Neutrophil (primary cell): Measurements from ENCODE around the gene PLB1.
A peak's percentile ranks its signal among the peaks of the same experiment; 100 is the strongest.

Experiments
- H3K27ac ChIP-seq: fragments of 200-600 bp; sonication (generic); 2 replicates; pipeline ENCODE4 v1.5.1; 2016; ENCODE audit warnings: mild to moderate bottlenecking, moderate library complexity
- H3K27me3 ChIP-seq: fragments of 200-600 bp; sonication (generic); 2 replicates; pipeline ENCODE4 v1.6.0; 2016; ENCODE audit warnings: mild to moderate bottlenecking
- H3K36me3 ChIP-seq: fragments of 200-600 bp; sonication (generic); 2 replicates; pipeline ENCODE4 v1.5.1; 2017
- H3K4me1 ChIP-seq, 2 experiments: fragments of 200-600 bp in 1 of 2; sonication (generic) in 1 of 2; 1 replicate in 1 of 2; 2 replicates in 1 of 2; pipeline versions ENCODE4 v1.5.1 to v1.6.1; 2013 to 2016; ENCODE audit warnings: low read depth in 1 of 2, low read length in 1 of 2, mild to moderate bottlenecking in 1 of 2, moderate library complexity in 1 of 2; ENCODE audit not compliant: control insufficient read depth in 1 of 2, insufficient read depth in 1 of 2
- H3K4me3 ChIP-seq, 2 experiments: fragments of 200-600 bp in 1 of 2; sonication (generic) in 1 of 2; 1 replicate in 1 of 2; 2 replicates in 1 of 2; pipeline ENCODE4 v1.5.1; 2013 to 2016; ENCODE audit warnings: low read depth in 1 of 2, low read length in 1 of 2, mild to moderate bottlenecking in 1 of 2, moderate library complexity in 1 of 2
- H3K9me3 ChIP-seq: fragments of 200-600 bp; sonication (generic); 2 replicates; pipeline ENCODE4 v1.5.1; 2016
- TF ChIP-seq, protein P1 (sequence below): fragments of 200-600 bp; sonication (generic); IDR thresholded peaks from 2 replicates; pipeline ENCODE4 v1.5.1; 2016; ENCODE audit warnings: antibody characterized with exemption

PLB1 gene

DNA sequence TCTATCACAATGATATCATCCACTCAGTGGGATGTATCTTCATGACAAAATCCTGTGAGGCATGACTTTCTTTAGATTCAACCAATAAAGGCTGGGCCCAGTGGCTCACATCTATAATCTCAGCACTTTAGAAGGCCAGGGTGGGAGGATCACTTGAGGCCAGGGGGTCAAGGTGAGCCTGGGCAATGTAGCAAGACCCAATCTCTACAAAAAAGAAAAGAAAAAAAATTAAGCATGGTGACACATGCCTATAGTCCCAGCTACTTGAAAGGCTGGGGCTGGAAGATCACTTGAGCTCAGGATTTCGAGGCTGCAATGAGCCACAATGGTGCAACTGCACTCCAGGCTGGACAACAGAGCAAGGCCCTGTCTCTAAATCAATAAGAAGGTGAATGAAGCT, 68.0 kb downstream of the PLB1 start:
- Histone ChIP-seq H3K4me1 (peaks cover 11% of the 10 kb centered on the region in 2 experiments), H3K36me3 (no peaks in the 10 kb centered on the region), H3K9me3 (no peaks in the 10 kb centered on the region), H3K4me3 (no peak overlapping the region), H3K27me3 (no peaks in the 10 kb centered on the region), H3K27ac (no peak overlapping the region)
- TF ChIP-seq, protein P1, sequence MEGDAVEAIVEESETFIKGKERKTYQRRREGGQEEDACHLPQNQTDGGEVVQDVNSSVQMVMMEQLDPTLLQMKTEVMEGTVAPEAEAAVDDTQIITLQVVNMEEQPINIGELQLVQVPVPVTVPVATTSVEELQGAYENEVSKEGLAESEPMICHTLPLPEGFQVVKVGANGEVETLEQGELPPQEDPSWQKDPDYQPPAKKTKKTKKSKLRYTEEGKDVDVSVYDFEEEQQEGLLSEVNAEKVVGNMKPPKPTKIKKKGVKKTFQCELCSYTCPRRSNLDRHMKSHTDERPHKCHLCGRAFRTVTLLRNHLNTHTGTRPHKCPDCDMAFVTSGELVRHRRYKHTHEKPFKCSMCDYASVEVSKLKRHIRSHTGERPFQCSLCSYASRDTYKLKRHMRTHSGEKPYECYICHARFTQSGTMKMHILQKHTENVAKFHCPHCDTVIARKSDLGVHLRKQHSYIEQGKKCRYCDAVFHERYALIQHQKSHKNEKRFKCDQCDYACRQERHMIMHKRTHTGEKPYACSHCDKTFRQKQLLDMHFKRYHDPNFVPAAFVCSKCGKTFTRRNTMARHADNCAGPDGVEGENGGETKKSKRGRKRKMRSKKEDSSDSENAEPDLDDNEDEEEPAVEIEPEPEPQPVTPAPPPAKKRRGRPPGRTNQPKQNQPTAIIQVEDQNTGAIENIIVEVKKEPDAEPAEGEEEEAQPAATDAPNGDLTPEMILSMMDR = no peak

DNA sequence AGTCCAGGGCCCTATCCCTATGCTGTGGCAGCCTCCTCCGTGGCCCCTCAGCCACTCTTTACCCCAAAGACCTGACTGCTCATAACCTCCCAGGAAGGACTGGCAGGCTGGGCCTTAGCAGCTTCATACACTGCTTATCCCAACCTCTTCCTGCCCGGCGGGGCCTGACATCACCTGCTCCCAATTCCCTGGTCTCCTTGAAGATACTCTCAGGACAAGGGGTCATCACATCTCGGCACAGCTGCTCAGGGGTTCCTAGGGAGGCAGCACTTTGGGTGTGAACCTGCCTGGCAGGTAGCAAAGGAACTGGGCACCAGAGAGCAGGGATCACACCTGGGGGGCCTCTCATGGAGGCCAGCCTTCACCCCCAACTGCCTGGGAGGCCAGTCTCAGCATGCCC, 68.5 kb downstream of the PLB1 start:
- Histone ChIP-seq H3K4me3 (no peak overlapping the region), H3K9me3 (no peaks in the 10 kb centered on the region), H3K36me3 (no peaks in the 10 kb centered on the region), H3K4me1 (peaks cover 11% of the 10 kb centered on the region in 2 experiments), H3K27me3 (no peaks in the 10 kb centered on the region), H3K27ac (no peak overlapping the region)
- TF ChIP-seq, protein P1 = no peak

DNA sequence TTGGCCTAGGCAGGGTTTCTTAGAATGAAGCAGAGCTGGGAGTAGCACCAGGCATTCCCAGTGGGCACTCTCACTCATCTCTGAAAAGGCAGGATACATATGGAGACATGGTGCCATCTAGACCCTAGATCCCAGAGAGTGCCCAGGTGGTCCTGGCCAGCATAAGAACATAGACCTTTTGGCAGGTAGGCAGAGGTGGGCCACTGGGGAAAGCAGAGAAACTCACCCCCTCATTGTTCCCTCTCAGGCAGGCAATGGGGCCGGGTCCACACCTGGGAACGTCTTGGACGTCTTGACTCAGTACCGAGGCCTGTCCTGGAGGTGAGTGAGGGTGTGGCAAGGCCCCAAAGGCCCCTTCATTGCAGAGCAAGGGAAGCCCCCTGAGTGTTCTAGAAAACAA, 69.2 kb downstream of the PLB1 start:
- H3K9me3 ChIP-seq = no peaks in the 10 kb centered on the region
- H3K27me3 ChIP-seq = no peaks in the 10 kb centered on the region
- H3K36me3 ChIP-seq = no peaks in the 10 kb centered on the region
- H3K4me1 ChIP-seq = peaks cover 11% of the 10 kb centered on the region in 2 experiments
- H3K27ac ChIP-seq = peak overlapping the region; percentile 8
- H3K4me3 ChIP-seq = no peak overlapping the region
- TF ChIP-seq, protein P1 = no peak

DNA sequence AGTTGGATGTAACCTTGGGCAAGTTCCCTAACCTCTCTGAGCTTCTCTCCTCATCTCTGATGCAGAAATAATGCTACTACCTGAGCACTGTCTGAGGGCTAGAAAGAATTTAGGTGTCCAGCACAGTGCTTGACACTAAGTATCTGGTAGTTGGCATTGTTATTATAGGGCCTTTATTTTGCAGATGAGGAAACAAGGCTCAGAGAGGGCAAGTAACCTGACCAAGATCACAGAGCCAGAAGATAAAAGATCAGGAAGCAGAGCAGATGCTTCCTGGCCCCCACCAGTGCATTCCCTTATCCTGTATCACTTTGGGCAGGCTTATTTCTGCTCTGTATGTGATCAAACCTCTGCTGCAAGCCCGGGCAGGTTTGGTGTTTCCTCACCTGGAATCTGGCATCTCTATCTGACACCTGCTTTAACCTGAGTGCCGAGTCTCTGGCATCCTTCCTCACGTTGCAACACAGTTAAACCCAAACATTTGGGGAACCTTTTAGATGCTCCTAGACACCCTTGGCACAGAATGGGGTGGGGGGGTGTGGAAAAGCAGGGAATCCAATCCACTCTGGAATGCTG, 69.9 kb downstream of the PLB1 start:
- H3K4me3 ChIP-seq = peak overlapping the region; percentile 69 to 76

DNA sequence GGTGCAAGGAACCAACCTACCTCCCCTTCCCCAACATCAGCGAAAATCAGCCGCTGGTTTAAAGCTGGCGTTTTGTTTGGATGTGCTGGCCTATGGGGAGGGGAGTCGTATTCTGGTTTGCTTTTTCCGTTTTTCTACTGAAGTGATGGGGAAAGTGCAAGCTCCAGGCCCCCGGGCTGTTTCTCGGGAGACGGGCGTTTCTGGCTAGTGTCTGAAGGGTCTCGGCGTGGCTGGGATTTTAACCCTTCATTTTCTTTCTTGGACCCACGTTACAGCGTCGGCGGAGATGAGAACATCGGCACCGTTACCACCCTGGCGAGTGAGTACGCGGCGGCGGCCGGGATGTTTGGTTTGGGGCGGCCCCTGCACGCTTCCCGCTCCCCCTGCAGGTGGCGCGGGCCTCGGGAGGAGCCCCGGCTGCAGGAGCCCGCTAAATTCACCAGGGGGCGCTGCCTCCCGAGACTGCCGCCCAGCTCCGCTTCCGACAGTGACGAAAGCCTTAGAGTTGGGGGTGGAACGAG, 70.7 kb downstream of the PLB1 start:
- no peaks in the 10 kb centered on the region for H3K9me3 ChIP-seq
- H3K27me3 ChIP-seq = no peaks in the 10 kb centered on the region
- peak overlapping the region; percentile 62 for H3K27ac ChIP-seq
- H3K4me1 ChIP-seq = peaks cover 11% of the 10 kb centered on the region in 2 experiments
- peak overlapping the region; percentile 69 to 76 for H3K4me3 ChIP-seq
- no peaks in the 10 kb centered on the region for H3K36me3 ChIP-seq
- TF ChIP-seq, protein P1 = peak; percentile 100

More for the DNA sequence above, 69.9 kb downstream of the PLB1 start:
- TF ChIP-seq, protein P1 = no peak
- Histone ChIP-seq H3K9me3 (no peaks in the 10 kb centered on the region), H3K36me3 (no peaks in the 10 kb centered on the region), H3K27me3 (no peaks in the 10 kb centered on the region), H3K27ac (peak overlapping the region; percentile 62), H3K4me1 (peaks cover 11% of the 10 kb centered on the region in 2 experiments)
